NOMO-1 treated with DMSO at 0.1 percent for 48 hours (cell line): Measurements from ENCODE around the gene MYO18B.
"Not testable (repeated sequence)": the region's sequence is repeated elsewhere in the genome, so short reads cannot be mapped to it uniquely, and the experiment has no call there.

Experiments used
- DNase-seq: peaks from one replicate; lab custom pipeline; 2025; ENCODE audit not compliant: unreplicated experiment; lab: John Stamatoyannopoulos, UW

MYO18B gene

GRCh38 chr22:25976356-25976755, 234.4 kb downstream of the MYO18B start:
- no peak for DNase-seq

DNA sequence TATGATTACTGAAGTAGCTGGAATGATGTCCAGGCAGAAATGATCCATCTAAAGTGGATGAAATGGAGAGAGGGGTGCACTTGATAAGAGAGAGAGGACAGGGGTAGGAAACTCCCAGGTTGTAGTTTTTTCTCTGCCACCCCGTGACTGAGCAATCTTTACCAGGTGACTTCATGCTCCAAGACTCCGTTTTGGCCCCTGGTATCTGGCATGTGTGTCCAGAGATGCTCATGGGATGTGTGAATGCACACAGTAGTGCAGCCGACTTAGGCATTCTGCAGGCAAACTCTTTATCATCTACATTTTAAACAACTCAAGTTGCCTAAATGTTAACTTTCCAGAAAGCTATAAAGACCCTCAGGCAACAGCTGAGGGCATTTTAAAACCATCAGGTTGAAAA, 238.0 kb downstream of the MYO18B start:
- no peak for DNase-seq

GRCh38 chr22:25984911-25985310, 242.9 kb downstream of the MYO18B start:
- not testable (repeated sequence) for DNase-seq

- peak; percentile 68 for DNase-seq
Measured at GRCh38 chr22:25987948-25988347, 246.0 kb downstream of the MYO18B start.

- no peak for DNase-seq
Measured at GRCh38 chr22:25990940-25991339, 249.0 kb downstream of the MYO18B start.

- DNase-seq, result no peak
Measured at GRCh38 chr22:25992331-25992730, 250.3 kb downstream of the MYO18B start.

DNA sequence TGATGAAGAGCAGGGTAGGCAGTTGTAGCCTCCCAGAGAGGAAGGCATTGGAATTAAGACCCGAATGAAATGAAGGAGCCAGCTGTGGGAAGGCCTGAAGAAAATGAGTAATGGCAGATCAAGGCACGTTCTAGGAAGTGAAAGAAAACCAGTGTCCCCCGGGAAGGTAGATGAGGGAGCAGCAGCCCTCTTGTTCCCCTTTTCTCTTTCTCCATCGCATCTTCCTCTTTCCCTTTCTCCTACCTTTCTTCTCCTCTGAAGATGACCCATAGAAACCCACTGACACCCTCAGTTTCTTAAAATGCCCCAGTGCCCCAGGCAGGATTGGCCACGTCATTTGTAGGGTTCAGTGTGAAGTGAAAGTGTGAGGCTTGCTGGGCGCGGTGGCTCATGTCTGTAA, 254.7 kb downstream of the MYO18B start:
- peak; percentile 57 for DNase-seq

GRCh38 chr22:25997886-25998775, 256.1 kb downstream of the MYO18B start:
- no peak for DNase-seq

DNA sequence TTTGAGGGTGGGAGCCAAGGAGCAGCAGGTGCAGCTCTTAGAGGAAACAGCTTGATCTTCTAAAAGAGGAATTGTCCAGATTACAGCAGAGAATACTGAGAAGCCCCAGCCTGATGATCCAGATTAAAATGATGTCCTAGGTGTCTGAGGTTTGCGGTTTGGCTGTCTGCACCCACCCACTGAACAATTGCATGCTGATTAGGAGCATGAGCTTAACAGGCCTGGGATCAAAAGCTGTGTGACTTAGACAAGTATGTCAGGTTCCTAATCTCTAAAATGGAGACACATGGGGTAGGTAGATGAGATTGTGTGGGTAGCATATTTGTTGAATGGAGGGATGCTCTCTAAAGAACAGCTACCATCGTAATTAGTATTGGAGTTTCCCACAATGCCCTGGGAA, 260.5 kb downstream of the MYO18B start:
- no peak for DNase-seq

DNA sequence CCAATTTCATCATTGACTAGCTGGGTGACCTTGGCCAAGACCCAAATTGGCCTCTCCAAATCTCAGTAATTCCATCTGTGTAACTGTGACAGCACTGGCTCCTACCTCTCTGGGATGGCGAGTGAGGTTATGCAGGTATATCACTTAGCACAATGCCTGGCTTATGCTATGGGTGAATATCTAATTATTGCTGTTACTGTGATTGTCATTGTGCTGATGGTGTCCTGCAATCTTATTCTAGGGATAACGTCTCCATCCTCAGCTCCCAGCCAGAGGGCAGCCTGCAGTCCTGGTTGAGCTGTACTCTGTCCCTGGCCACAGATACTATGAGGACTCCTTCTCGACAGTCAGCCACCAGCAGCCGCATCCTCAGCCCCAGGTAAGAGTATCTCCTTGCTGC, 262.5 kb downstream of the MYO18B start:
- DNase-seq, result no peak

- DNase-seq, result no peak
Measured at GRCh38 chr22:26008587-26008986, 266.6 kb downstream of the MYO18B start.

DNA sequence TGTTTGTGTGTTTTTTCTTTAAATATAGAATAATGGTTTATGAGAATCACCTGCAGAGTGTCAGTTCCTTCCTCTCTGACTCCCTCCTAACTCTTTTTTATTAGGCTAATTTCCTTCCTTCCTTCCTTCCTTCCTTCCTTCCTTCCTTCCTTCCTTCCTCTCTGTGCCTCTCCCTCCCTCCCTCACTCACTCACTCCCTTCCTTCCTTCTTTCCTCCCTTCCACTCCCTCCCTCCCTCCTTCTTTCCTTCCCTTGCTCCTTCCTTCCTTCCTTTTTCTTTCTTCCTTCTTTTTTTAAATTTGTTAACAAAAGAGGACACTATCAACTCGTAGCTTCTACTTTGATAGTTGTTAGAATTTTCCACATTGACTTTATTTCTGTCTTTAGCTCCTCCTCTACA, 274.9 kb downstream of the MYO18B start:
- DNase-seq, result no peak

DNA sequence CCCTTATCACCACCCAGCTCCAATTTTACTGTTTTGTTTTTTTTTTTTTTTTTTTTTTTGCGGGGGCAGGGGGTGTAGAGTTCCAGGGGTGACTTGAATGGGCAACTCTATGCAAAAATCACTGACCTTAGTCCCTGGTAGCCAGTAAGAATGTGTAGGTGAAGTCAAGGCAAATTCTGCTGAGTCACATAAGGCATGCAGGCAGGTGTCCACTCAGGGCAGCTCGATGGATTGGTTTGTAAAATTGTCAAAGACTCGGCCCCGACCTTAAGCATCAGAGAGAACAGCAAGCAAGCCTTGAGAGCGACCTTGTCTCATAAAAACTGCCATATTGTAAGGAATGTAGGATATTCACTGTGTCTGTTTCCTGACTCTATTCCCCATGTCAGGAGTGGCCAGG, 275.9 kb downstream of the MYO18B start:
- no peak for DNase-seq

GRCh38 chr22:26019596-26019995, 277.6 kb downstream of the MYO18B start:
- DNase-seq, result no peak

GRCh38 chr22:26021516-26021915, 279.5 kb downstream of the MYO18B start:
- DNase-seq, result no peak

DNA sequence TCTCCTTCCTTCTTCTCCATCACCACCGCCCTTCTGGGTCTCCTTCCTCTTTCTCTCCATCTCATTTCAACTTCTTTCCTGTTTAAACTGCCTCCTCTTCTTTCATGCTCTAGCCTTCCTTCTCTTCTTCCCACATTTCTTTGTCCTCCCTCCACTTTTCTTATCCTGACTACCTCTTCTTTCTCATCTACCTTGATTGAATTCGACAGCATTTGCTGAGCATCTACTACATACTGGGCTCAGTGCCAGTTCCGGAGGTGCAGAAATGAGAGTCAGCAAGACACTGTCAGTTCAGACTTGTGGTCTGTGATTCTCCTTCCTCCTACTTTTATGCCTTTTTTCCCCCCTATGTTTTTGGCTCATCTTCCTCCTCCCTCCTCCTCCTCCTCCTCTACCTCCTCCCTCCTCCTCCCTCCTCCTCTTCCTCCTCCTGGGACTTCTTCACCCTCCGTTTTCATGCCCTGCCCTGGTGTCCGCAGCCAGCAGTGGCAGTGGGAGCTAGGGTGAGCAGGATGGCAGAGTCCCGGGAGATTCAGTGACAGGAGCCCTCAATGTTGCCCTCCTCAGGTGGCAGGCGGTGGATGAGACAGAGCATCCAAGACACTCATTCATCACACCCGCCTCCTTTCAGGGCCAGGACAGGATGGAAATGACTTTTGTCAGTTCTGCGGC, 281.3 kb downstream of the MYO18B start:
- no peak for DNase-seq

- DNase-seq, result no peak
Measured at GRCh38 chr22:26025626-26026025, 283.6 kb downstream of the MYO18B start.

DNA sequence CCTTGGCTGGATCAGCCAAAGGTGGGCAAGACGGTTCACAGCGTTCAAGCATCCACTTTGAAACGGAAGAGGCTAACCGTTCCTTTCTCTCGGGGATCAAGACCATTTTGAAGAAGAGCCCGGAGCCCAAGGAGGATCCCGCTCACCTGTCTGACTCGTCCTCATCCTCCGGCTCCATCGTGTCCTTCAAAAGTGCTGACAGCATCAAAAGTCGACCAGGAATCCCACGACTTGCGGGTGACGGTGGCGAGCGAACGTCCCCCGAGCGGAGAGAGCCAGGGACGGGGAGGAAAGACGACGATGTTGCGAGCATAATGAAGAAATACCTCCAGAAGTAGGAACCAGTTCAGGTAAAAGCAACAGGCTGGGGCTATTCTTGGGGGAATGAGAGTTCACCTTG, 285.4 kb downstream of the MYO18B start:
- DNase-seq, result no peak

- no peak for DNase-seq
Measured at GRCh38 chr22:26031641-26032040, 289.7 kb downstream of the MYO18B start.

- DNase-seq, result no peak
Measured at GRCh38 chr22:26033071-26033470, 291.1 kb downstream of the MYO18B start.

- no peak for DNase-seq
Measured at GRCh38 chr22:26033586-26033985, 291.6 kb downstream of the MYO18B start.

DNA sequence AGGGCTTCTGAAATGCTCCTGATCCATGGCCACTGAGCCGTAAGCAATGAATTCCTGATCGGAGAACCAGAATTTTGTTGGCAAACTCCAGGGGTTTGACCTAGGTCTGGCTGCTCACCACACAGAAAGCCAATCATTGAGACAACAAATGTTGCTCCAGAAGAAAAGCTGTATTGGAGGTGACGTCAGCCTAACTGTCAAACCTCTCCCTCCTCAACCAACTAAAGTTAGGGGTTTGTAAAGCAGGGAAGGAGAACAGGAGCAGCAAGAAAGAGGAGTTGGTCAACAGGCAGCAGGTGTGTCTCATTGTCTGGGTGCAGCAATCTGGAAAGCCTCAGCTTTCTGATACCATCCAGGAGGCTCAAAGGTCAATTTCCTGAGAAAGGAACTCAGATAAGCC, 293.5 kb downstream of the MYO18B start:
- DNase-seq, result no peak
